H9 (cell line): Measurements from ENCODE around the gene FBN1. TPM values are rescaled to one million over a fixed set of nuclear protein-coding genes. Genes with fewer than 3 reads are reported as not detected.

Experiments used
- DNase-seq: peaks from one replicate; pipeline ENCODE4 v3.0.0-alpha.2; 2017
- H2AFZ ChIP-seq: one replicate; pipeline ENCODE4 v1.6.1; 2013; ENCODE audit warnings: mild to moderate bottlenecking, low read length, control low read depth, moderate library complexity
- H2AK5ac ChIP-seq: 2 replicates; pipeline ENCODE4 v1.6.1; 2013; ENCODE audit warnings: low read length, control low read depth, mixed read lengths; ENCODE audit not compliant: insufficient read length
- H2BK120ac ChIP-seq: one replicate; pipeline ENCODE4 v1.6.1; 2013; ENCODE audit warnings: low read depth, mild to moderate bottlenecking, low read length, control low read depth, inconsistent platforms; ENCODE audit not compliant: poor library complexity, severe bottlenecking
- H2BK12ac ChIP-seq: 2 replicates; pipeline ENCODE4 v1.6.1; 2013; ENCODE audit warnings: low read length, control low read depth, mixed read lengths, low read depth; ENCODE audit not compliant: insufficient read length
- H2BK15ac ChIP-seq: 2 replicates; pipeline ENCODE4 v1.6.1; 2013; ENCODE audit warnings: low read depth, low read length, control low read depth
- H2BK20ac ChIP-seq: one replicate; pipeline ENCODE4 v1.6.1; 2013; ENCODE audit warnings: low read depth, mild to moderate bottlenecking, low read length, control low read depth, inconsistent platforms; ENCODE audit not compliant: poor library complexity, severe bottlenecking
- H2BK5ac ChIP-seq: 2 replicates; pipeline ENCODE4 v1.6.1; 2013; ENCODE audit warnings: low read length, control low read depth, mixed read lengths; ENCODE audit not compliant: insufficient read length
- H3K14ac ChIP-seq: 2 replicates; pipeline ENCODE4 v1.6.1; 2013; ENCODE audit warnings: low read length, control low read depth; ENCODE audit not compliant: insufficient read depth
- H3K18ac ChIP-seq: 2 replicates; pipeline ENCODE4 v1.6.1; 2013; ENCODE audit warnings: low read depth, mild to moderate bottlenecking, mixed read lengths, low read length, control low read depth; ENCODE audit not compliant: insufficient read length
- H3K23ac ChIP-seq: 2 replicates; pipeline ENCODE4 v1.6.1; 2013; ENCODE audit warnings: low read length, control low read depth, mixed read lengths, low read depth; ENCODE audit not compliant: insufficient read length
- H3K23me2 ChIP-seq: 2 replicates; pipeline ENCODE4 v1.6.1; 2013; ENCODE audit warnings: low read depth, mild to moderate bottlenecking, mixed read lengths, low read length, control low read depth; ENCODE audit not compliant: insufficient read length, poor library complexity, severe bottlenecking
- H3K27ac ChIP-seq: 2 replicates; pipeline ENCODE4 v1.5.1; 2013; ENCODE audit warnings: low read length, control low read depth, mixed read lengths, low read depth; ENCODE audit not compliant: insufficient read length
- H3K27me3 ChIP-seq: 2 replicates; pipeline ENCODE4 v1.6.1; 2013; ENCODE audit warnings: low read length, control low read depth, inconsistent platforms; ENCODE audit not compliant: insufficient read depth
- H3K4ac ChIP-seq: 2 replicates; pipeline ENCODE4 v1.6.1; 2013; ENCODE audit warnings: low read depth, mild to moderate bottlenecking, control low read depth, inconsistent platforms, low read length, moderate library complexity
- H3K4me1 ChIP-seq: 2 replicates; pipeline ENCODE4 v1.6.1; 2013; ENCODE audit warnings: low read length, control low read depth, inconsistent platforms; ENCODE audit not compliant: insufficient read depth
- H3K4me2 ChIP-seq: 2 replicates; pipeline ENCODE4 v1.6.1; 2013; ENCODE audit warnings: low read length, control low read depth, mixed read lengths; ENCODE audit not compliant: insufficient read length, insufficient read depth
- H3K56ac ChIP-seq: 2 replicates; pipeline ENCODE4 v1.6.1; 2013; ENCODE audit warnings: low read depth, mild to moderate bottlenecking, mixed read lengths, low read length, control low read depth; ENCODE audit not compliant: insufficient read length
- H3K79me1 ChIP-seq: 2 replicates; pipeline ENCODE4 v1.6.1; 2013; ENCODE audit warnings: low read depth, mild to moderate bottlenecking, moderate library complexity, low read length, control low read depth, inconsistent platforms; ENCODE audit not compliant: insufficient read depth, poor library complexity, severe bottlenecking
- H3K79me2 ChIP-seq: 2 replicates; pipeline ENCODE4 v1.6.1; 2013; ENCODE audit warnings: low read length, control low read depth, inconsistent platforms; ENCODE audit not compliant: insufficient read depth
- H3K9ac ChIP-seq: 2 replicates; pipeline ENCODE4 v1.6.1; 2013; ENCODE audit warnings: low read length, control low read depth, mixed read lengths; ENCODE audit not compliant: insufficient read length; ENCODE audit errors: extremely low read depth
- H3K9me3 ChIP-seq: one replicate; pipeline ENCODE4 v1.6.1; 2013; ENCODE audit warnings: low read depth, low read length, inconsistent platforms; ENCODE audit not compliant: control insufficient read depth
- H3T11ph ChIP-seq: one replicate; pipeline ENCODE4 v1.6.1; 2013; ENCODE audit warnings: mild to moderate bottlenecking, low read length, control low read depth, inconsistent platforms
- H4K20me1 ChIP-seq: one replicate; pipeline ENCODE4 v1.6.1; 2013; ENCODE audit not compliant: control insufficient read depth, insufficient read length, insufficient read depth
- H4K5ac ChIP-seq: 2 replicates; pipeline ENCODE4 v1.6.1; 2013; ENCODE audit warnings: low read depth, mild to moderate bottlenecking, mixed read lengths, low read length, control low read depth; ENCODE audit not compliant: insufficient read length
- H4K8ac ChIP-seq: replicated peaks from 2 replicates; pipeline ENCODE4 v1.6.1; 2013; ENCODE audit warnings: low read length, control low read depth, mixed read lengths, low read depth; ENCODE audit not compliant: insufficient read length
- H4K91ac ChIP-seq: 2 replicates; pipeline ENCODE4 v1.6.1; 2013; ENCODE audit warnings: low read depth, mild to moderate bottlenecking, moderate library complexity, mixed read lengths, low read length, control low read depth; ENCODE audit not compliant: insufficient read length
- H3K27ac Mint-ChIP-seq, 3 experiments: 2 replicates in 2 of 3; 3 replicates in 1 of 3; pipeline ENCODE4 v1.8.0; 2020 to 2021; ENCODE audit warnings: mixed read lengths in 3 of 3, mild to moderate bottlenecking in 1 of 3, moderate library complexity in 1 of 3
- H3K27me3 Mint-ChIP-seq: 2 replicates; pipeline ENCODE4 v1.8.0; 2021; ENCODE audit warnings: low read depth, mild to moderate bottlenecking, moderate library complexity, mixed read lengths
- H3K36me3 Mint-ChIP-seq, 3 experiments: 2 replicates in 2 of 3; 3 replicates in 1 of 3; pipeline ENCODE4 v1.8.0; 2020 to 2021; ENCODE audit warnings: low read depth in 3 of 3, mixed read lengths in 3 of 3; ENCODE audit not compliant: insufficient read depth in 1 of 3
- H3K4me1 Mint-ChIP-seq, 2 experiments: 2 replicates each; pipeline ENCODE4 v1.8.0; 2020; ENCODE audit warnings: mixed read lengths in 2 of 2
- H3K4me3 Mint-ChIP-seq, 2 experiments: 2 replicates in 1 of 2; 3 replicates in 1 of 2; pipeline ENCODE4 v1.8.0; 2020 to 2021; ENCODE audit warnings: mild to moderate bottlenecking in 2 of 2, mixed read lengths in 2 of 2, moderate library complexity in 1 of 2
- H3K9me3 Mint-ChIP-seq, 2 experiments: 2 replicates in 1 of 2; 3 replicates in 1 of 2; pipeline ENCODE4 v1.8.0; 2020; ENCODE audit warnings: mild to moderate bottlenecking in 2 of 2, mixed read lengths in 2 of 2, moderate library complexity in 1 of 2
- WGBS: extraction: QIAGEN DNeasy Blood & Tissue Kit; methylation state at CpG from one replicate; pipeline ENCODE4 v1.1.7; 2013; ENCODE audit warnings: missing lambda C conversion rate, low lambda C conversion rate, mixed read lengths; ENCODE audit not compliant: insufficient read length; ENCODE audit errors: extremely low coverage; 5-methylcytosine and 5-hydroxymethylcytosine counted together
- total RNA-seq: library from RNA; stranded (reverse); gene quantifications from 2 replicates; pipeline ENCODE4 v1.2.1, GENCODE V29; 2021
- TF ChIP-seq, protein P1 (sequence below): fragments of 200-600 bp; sonication (generic); conservative IDR thresholded peaks from 3 replicates; pipeline ENCODE4 v1.8.0; 2021; ENCODE audit warnings: antibody characterized with exemption, mild to moderate bottlenecking

The FBN1 gene
- total RNA-seq, 1 experiment from 2014 or later = 3.6 TPM

DNA sequence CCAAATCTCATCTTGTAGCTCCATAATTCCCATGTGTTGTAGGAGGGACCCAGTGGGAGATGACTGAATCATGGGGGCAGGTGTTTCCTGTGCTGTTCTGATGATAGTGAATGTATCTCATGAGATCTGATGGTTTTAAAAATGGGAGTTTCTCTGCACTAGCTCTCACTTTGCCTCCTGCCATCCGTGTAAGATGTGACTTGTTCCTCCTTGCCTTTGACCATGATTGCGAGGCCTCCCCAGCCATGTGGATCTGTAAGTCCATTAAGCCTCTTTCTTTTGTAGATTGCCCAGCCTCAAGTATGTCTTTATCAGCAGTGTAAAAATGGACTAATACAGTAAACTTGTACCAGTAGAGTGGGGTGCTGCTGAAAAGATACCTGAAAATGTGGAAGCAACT is 269.7 kb downstream of the FBN1 start:
- H2BK12ac ChIP-seq = no peak overlapping the region
- Mint-ChIP-seq H3K4me1 (no peaks in the 10 kb centered on the region), H3K4me3 (no peak overlapping the region), H3K36me3 (peaks cover 6 to 9% (median 8%) of the 10 kb centered on the region in 3 experiments; a peak in 5 of 7 replicates), H3K9me3 (peaks cover 21 to 27% of the 10 kb centered on the region in 2 experiments; a peak in 4 of 5 replicates), H3K27ac (no peak overlapping the region), H3K27me3 (peaks cover 4% of the 10 kb centered on the region)
- no peak overlapping the region for H3K56ac ChIP-seq
- no peaks in the 10 kb centered on the region for H3K27me3 ChIP-seq
- no peak overlapping the region for H2BK20ac ChIP-seq
- DNase-seq = no peak
- H2AFZ ChIP-seq = no peak overlapping the region
- H3K23me2 ChIP-seq = no peaks in the 10 kb centered on the region
- no peak overlapping the region for H3T11ph ChIP-seq
- no peak overlapping the region for H3K18ac ChIP-seq
- H2BK15ac ChIP-seq = no peak overlapping the region
- no peak overlapping the region for H2BK5ac ChIP-seq
- H3K79me1 ChIP-seq = no peaks in the 10 kb centered on the region
- H4K91ac ChIP-seq = no peak overlapping the region
- H3K27ac ChIP-seq = no peak overlapping the region
- H3K23ac ChIP-seq = no peak overlapping the region
- H2AK5ac ChIP-seq = no peak overlapping the region
- H3K4ac ChIP-seq = no peak overlapping the region
- no peak overlapping the region for H3K14ac ChIP-seq
- no peak overlapping the region for H4K8ac ChIP-seq
- no peak overlapping the region for H4K5ac ChIP-seq
- no CpG with 5 or more reads among the region's 2 CpGs for WGBS
- TF ChIP-seq, protein P1, sequence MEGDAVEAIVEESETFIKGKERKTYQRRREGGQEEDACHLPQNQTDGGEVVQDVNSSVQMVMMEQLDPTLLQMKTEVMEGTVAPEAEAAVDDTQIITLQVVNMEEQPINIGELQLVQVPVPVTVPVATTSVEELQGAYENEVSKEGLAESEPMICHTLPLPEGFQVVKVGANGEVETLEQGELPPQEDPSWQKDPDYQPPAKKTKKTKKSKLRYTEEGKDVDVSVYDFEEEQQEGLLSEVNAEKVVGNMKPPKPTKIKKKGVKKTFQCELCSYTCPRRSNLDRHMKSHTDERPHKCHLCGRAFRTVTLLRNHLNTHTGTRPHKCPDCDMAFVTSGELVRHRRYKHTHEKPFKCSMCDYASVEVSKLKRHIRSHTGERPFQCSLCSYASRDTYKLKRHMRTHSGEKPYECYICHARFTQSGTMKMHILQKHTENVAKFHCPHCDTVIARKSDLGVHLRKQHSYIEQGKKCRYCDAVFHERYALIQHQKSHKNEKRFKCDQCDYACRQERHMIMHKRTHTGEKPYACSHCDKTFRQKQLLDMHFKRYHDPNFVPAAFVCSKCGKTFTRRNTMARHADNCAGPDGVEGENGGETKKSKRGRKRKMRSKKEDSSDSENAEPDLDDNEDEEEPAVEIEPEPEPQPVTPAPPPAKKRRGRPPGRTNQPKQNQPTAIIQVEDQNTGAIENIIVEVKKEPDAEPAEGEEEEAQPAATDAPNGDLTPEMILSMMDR = no peak
- H3K4me1 ChIP-seq = no peaks in the 10 kb centered on the region
- H4K20me1 ChIP-seq = no peaks in the 10 kb centered on the region
- H2BK120ac ChIP-seq = no peak overlapping the region
- no peak overlapping the region for H3K9ac ChIP-seq
- H3K4me2 ChIP-seq = no peak overlapping the region
- no peaks in the 10 kb centered on the region for H3K79me2 ChIP-seq
- H3K9me3 ChIP-seq = no peaks in the 10 kb centered on the region
